Activated CD8-positive, alpha-beta memory T cell treated with anti-CD3 and anti-CD28 coated beads for 48 hours (primary cell): Measurements from ENCODE around the gene POTEH.
"Not testable (repeated sequence)": the region's sequence is repeated elsewhere in the genome, so short reads cannot be mapped to it uniquely, and the experiment has no call there.

Experiments used
- DNase-seq, 3 experiments: peaks; one replicate each; pipeline ENCODE4 v3.0.0-alpha.2; 2020; ENCODE audit warnings: low read depth in 2 of 3, low spot score in 2 of 3

POTEH gene

DNA sequence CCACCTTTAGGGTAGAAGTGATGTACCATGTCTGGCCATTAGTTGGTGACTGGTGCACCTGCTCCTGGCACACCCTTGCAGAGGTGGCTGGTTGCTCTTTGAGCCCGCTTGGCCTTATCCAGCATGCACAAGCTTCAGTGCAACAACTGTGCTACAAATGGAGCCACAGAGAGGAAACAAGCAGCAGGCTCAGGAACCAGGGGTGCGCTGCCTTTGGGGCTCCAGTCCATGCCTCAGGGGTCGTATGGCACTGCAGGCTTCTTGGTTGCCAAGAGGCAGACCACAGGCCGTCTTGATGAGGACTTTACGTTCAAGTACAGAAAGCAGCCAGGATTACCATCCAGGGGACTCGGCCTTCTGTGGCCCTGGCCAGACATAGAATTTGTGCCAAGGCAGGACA lies 44.6 kb downstream of the POTEH start:
- not testable (repeated sequence) for DNase-seq

DNA sequence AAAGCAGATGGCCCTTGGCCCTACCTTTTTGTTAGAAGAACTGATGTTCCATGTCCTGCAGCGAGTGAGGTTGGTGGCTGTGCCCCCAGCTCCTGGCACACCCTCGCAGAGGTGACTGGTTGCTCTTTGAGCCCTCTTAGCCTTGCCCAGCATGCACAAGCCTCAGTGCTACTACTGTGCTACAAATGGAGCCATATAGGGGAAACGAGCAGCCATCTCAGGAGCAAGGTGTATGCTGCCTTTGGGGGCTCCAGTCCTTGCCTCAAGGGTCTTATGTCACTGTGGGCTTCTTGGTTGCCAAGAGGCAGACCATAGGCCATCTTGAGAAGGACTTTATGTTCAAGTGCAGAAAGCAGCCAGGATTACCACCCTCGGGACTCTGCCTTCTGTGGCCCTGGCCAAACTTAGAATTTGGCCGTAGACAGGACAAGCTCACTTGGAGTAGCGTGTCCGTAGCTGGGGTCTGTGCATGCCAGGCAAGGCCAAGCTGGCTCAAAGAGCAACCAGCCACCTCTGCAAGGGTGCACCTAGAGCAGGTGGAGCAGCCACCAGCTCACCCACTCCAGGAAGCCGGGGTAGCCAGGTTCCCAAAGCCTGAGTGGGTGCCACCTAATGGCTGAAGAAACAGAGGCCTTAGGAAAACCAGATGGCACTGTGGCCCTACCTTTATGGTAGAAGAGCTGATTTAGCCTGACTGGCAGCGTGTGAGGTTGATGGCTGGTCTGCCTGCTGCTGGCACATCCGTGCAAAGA lies 48.5 kb downstream of the POTEH start:
- DNase-seq: not testable (repeated sequence)

DNA sequence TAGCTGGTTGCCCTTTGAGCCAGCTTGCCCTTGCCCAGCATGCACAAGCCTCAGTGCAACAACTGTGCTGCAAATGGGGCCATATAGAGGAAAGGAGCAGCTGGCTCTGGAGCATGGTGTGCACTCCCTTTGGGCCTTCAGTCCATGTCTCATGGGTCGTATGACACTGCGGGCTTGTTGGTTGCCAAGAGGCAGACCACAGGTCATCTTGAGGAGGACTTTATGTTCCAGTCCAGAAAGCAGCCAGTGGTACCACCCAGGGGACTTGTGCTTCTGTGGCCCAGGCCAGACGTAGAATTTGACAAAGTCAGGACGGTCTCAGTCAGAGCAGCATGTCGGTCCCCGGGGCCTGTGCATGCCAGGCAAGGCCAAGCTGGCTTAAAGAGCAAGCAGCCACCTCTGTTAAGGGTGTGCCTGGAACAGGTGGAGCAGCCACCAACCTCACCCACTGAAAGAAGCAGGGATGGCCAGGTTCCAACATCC lies 49.1 kb downstream of the POTEH start:
- not testable (repeated sequence) for DNase-seq

DNA sequence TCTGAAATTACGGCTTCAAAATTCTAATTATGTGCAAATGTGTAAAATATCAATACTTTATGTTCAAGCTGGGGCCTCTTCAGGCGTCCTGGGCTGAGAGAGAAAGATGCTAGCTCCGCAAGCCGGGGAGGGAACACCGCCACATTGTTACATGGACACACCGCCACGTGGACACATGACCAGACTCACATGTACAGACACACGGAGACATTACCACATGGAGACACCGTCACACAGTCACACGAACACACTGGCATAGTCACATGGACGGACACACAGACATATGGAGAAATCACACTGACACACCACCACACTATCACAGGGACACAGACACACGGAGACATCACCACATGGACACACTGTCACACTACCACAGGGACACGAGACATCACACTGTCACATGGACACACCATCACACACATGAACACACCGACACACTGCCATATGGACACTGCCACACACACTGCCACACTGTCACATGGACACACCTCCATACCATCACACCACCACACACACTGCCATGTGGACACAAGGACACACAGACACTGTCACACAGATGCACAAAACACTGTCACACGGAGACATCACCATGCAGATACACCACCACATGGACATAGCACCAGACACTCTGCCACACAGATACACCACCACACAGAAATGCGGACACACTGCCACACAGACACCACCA lies 58.0 kb downstream of the POTEH start:
- not testable (repeated sequence) for DNase-seq

DNA sequence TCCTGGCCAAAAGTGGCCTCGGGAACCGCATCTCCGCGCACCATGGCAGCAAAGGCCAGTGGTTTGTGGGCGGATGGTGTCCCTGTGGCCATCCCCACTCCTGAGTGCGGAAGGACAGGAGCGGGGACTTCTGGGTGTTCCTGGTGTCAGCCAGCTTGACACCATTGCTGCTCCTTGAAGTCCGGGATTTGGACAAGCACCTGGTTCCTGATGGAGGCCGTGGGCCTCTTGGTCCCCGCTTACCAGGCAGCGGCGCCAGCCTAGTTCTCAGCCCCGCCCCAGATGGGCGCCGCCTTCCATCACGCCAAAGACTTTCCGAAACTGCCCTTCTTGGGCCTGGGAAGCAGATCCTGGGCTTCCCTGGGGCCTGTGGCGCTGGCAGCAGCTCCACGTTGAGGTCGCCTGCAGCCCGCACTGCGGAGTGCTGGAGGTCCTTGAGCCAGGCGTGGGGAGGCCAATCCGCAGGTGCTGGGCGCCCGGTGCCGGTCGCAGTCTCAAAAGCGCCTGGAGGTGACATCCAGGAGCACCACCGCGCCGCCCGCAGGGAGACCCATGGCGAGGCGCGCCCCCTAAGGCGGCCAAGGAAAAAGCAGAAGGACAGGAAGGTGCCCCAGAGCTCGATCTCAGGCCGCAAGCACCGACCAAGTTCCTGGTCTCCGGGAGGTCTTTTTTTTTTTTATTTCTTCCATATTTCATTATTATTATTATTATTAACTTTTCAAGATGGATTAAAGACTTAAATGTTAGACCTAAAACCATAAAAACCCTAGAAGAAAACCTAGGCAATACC lies 59.5 kb downstream of the POTEH start:
- not testable (repeated sequence) for DNase-seq

DNA sequence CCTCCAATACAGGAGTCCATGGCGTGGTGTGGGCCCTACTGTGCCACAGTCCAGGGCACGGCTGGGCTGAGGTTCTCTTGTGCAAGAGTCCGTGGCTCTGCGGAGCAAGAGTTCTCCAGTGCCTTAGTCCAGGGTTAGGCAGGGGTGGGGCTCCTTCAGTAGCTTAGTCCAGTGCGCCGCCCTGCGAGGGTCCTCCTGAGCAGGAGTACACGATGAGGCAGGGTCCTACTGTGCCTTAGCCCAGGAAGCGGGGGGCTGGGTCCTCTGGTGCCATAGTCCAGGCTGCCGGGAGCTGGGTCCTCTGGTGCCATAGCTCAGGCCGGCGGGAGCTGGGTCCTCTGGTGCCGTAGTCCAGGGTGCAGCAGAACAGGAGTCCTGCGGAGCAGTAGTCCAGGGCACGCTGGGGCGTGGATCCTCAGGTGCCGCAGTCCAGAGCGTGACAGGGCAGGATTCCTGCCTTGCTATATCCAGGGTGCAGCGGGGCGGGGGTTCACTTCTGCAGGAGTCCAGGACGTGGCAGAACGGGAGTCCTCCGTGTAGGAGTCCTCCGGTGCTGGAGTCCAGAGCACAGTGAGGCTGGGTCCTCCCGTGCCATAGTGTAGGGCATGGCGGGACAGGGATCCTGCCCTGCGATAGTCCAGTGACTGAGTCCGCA lies 69.7 kb downstream of the POTEH start:
- not testable (repeated sequence) for DNase-seq

DNA sequence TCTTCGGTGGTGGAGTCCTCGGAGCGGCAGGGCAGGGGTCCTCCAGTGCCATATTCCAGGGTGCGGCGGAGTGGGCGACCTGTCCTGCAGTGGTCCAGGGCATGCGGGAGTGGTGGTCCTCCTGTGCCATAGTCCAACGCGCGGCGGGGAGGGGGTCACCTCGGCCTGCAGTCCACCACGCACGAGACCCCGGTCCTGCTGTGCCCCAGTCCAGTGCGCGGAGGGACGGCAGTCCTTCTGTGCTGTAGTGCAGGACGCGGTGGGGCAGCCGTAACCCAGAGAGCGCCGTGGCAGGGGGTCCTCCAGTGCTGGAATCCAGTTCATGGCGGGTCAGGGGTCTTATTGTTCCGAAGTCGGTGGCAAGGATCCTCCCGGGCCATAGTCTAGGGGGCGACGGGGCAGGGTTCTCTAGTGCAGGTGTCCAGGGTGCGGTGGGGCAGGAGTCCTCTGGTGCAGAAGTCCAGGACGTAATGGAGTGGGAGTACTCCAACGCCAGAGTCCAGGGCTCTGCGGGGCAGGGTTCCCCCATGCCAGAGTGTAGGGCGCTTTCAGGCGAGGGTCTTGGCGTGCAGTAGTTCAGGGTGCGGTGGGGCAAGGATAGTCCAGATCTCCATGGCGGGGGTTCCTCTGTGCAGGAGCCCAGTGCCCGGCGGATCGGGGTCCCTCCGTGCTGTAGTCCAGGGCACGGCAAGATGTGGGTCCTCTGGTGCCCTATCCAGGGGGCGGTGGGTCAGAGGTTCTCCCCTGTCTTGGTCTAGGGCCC lies 70.7 kb downstream of the POTEH start:
- not testable (repeated sequence) for DNase-seq

DNA sequence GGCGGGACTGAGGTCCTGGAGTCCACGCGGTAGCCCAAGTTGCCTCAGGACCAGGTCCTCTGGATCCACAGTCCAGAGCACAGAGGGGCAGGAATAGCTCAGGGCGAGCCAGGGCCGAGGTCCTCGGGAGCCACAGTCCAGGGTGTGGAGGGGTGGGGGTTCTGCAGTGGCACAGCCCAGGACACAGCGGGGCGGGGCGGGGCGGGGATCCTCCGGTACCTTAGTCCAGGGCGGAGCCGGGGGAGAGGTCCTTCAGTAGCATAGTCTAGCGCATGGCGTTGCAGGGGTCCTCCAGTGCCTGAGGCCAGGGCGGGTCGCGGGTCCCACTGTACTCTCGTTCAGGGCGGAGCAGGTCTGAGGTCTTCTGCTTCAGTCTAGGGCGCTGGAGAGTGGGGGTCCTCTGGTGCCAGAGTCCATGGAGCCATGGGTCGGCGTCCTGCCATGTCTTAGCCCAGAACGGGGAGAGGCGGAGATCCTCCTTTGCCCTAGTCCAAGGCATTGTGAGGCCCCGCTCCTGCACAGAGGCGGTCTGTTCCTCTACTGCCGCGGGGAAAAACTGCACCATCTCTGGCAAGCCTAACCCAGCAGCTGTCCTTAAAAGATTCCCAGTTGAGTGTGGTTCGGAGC lies 71.4 kb downstream of the POTEH start:
- not testable (repeated sequence) for DNase-seq

DNA sequence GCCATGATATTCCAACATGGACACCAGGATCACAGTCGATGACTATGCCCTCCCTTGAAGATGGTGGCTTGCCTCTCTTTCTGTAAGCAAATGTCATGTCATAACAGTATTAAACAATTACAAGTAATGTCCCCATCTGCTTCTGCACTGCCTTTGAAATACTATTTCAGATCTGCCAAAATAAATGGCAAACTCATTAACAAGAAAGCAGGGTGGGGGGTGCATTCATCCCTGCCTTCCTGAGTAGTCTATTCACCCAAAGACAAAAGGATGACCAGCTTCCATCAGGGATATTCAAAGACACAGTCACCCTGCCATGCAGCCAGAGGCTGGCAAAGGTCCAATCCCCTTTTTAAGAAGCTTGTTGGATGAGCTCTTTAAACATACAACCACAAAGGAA lies 73.7 kb downstream of the POTEH start:
- not testable (repeated sequence) for DNase-seq
